ENCODE data around the gene TAOK2. TPM values are rescaled to one million over a fixed set of nuclear protein-coding genes. Genes with fewer than 3 reads are reported as not detected.

TAOK2 gene
- total and polyA plus RNA-seq, 2 of the 13 experiments (the other 11 are each of a cell fraction or from before 2014, with no cell fraction given): 17.4 to 43.2 TPM

DNA sequence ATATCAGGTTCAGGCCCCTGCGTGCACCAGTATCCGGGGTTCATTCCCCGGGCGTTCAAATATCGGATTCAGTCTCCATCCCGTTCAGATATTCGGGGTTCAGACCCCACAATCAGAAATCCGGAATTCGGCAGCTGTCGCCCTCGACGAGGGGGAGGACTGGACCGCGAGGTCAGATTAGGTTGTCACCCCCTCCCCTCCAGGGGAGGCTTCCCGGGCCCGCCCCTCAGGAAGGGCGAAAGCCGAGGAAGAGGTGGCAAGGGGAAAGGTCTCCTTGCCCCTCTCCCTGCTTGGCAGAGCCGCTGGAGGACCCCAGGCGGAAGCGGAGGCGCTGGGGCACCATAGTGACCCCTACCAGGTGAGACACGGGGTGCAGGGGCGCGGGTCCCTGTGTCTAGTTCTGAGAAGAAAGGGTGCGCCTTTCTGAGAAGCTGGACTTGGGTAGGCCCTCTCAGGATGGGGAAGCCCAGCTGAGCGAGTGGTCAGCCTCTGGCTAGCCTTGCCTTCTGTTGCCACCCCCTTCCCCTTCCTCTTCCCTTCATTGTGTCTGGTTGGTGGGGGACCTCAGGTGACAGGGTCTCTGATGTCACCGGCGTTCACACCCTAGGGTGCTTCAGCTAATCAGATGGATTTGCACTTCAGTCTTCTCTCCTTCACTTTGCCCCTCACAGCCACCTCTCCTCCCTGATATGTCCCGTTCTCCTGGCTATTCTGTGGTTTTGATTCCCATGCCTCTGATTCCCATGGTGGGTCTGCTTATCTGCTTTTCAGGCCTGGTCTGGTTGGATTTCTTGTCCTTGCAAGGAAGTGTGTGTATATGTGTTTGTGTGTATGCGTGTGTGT lies 844 bp downstream of the TAOK2 start (continued):
- no peak for TF ChIP-seq SMYD3 (CRISPR knock-in tag; IDR thresholded peaks at IDR 0.05)
- 0 out of 2 replicates have a peak, but pooled peaks have one; percentile 20 for TF ChIP-seq ZNF160 (CRISPR knock-in tag; IDR thresholded peaks at IDR 0.05)
- no peak for TF ChIP-seq ZZZ3 (CRISPR knock-in tag; IDR thresholded peaks at IDR 0.05; ENCODE audit: borderline replicate concordance)
- TF ChIP-seq EEA1 (CRISPR knock-in tag; IDR thresholded peaks at IDR 0.05; ENCODE audit: borderline replicate concordance): no peak
- TF ChIP-seq JUN (CRISPR knock-in tag; IDR thresholded peaks at IDR 0.05): peak; percentile 44; the same call in 1 of the 2 replicates
- TF ChIP-seq BRCA1 (CRISPR knock-in tag; IDR thresholded peaks at IDR 0.05): no peak
- TF ChIP-seq ASH2L (IDR thresholded peaks at IDR 0.05; ENCODE audit: insufficient read length, low read depth, low read length): no peak
- TF ChIP-seq MTF2 (CRISPR knock-in tag; IDR thresholded peaks at IDR 0.05; ENCODE audit: borderline replicate concordance): no peak
- TF ChIP-seq, protein P1, sequence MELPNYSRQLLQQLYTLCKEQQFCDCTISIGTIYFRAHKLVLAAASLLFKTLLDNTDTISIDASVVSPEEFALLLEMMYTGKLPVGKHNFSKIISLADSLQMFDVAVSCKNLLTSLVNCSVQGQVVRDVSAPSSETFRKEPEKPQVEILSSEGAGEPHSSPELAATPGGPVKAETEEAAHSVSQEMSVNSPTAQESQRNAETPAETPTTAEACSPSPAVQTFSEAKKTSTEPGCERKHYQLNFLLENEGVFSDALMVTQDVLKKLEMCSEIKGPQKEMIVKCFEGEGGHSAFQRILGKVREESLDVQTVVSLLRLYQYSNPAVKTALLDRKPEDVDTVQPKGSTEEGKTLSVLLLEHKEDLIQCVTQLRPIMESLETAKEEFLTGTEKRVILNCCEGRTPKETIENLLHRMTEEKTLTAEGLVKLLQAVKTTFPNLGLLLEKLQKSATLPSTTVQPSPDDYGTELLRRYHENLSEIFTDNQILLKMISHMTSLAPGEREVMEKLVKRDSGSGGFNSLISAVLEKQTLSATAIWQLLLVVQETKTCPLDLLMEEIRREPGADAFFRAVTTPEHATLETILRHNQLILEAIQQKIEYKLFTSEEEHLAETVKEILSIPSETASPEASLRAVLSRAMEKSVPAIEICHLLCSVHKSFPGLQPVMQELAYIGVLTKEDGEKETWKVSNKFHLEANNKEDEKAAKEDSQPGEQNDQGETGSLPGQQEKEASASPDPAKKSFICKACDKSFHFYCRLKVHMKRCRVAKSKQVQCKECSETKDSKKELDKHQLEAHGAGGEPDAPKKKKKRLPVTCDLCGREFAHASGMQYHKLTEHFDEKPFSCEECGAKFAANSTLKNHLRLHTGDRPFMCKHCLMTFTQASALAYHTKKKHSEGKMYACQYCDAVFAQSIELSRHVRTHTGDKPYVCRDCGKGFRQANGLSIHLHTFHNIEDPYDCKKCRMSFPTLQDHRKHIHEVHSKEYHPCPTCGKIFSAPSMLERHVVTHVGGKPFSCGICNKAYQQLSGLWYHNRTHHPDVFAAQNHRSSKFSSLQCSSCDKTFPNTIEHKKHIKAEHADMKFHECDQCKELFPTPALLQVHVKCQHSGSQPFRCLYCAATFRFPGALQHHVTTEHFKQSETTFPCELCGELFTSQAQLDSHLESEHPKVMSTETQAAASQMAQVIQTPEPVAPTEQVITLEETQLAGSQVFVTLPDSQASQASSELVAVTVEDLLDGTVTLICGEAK (IDR thresholded peaks at IDR 0.05): no peak
- TF ChIP-seq, protein P1 (CRISPR knock-in tag; IDR thresholded peaks at IDR 0.05): 0 out of 2 replicates have a peak, but pooled peaks have one; percentile 27
- TF ChIP-seq KDM5A (IDR thresholded peaks at IDR 0.05; ENCODE audit: borderline replicate concordance, low read length): 0 out of 2 replicates have a peak, but pooled peaks have one; percentile 23
- TF ChIP-seq, protein P2, sequence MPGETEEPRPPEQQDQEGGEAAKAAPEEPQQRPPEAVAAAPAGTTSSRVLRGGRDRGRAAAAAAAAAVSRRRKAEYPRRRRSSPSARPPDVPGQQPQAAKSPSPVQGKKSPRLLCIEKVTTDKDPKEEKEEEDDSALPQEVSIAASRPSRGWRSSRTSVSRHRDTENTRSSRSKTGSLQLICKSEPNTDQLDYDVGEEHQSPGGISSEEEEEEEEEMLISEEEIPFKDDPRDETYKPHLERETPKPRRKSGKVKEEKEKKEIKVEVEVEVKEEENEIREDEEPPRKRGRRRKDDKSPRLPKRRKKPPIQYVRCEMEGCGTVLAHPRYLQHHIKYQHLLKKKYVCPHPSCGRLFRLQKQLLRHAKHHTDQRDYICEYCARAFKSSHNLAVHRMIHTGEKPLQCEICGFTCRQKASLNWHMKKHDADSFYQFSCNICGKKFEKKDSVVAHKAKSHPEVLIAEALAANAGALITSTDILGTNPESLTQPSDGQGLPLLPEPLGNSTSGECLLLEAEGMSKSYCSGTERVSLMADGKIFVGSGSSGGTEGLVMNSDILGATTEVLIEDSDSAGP (CRISPR knock-in tag; IDR thresholded peaks at IDR 0.05; ENCODE audit: borderline replicate concordance): no peak
- TF ChIP-seq SP5 (CRISPR knock-in tag; IDR thresholded peaks at IDR 0.05; ENCODE audit: borderline replicate concordance, low read depth): no peak
- TF ChIP-seq ZNF282 (IDR thresholded peaks at IDR 0.05; ENCODE audit: partially characterized antibody): no peak
- TF ChIP-seq KLF12 (CRISPR knock-in tag; IDR thresholded peaks at IDR 0.05; ENCODE audit: borderline replicate concordance): no peak
- TF ChIP-seq ARNT (IDR thresholded peaks at IDR 0.05): no peak
- TF ChIP-seq, protein P3, sequence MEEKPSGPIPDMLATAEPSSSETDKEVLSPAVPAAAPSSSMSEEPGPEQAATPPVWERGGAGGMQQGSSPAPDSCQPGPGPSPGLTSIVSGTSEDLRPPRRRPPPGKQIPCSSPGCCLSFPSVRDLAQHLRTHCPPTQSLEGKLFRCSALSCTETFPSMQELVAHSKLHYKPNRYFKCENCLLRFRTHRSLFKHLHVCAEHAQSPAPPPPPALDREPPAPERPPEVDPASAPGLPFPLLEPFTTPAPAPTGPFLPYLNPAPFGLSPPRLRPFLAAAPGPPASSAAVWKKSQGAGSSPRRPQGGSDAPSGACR (CRISPR knock-in tag; IDR thresholded peaks at IDR 0.05): no peak
- no peak for TF ChIP-seq KDM4B (CRISPR knock-in tag; IDR thresholded peaks at IDR 0.05)

Measured in HepG2 (cell line).